Esophagus squamous epithelium (tissue), 4 donors: ENCODE measurements around the gene MATN1.

ENCODE experiments used
- POLR2A ChIP-seq, 4 donors: fragments of 450-650 bp; IDR thresholded peaks; one replicate each; pipeline ENCODE4 v1.6.1; 2017; ENCODE audit warnings: antibody characterized with exemption in 4 of 4, mild to moderate bottlenecking in 4 of 4, moderate library complexity in 3 of 4
- TF ChIP-seq, protein P1 (sequence below), 6 experiments: fragments of 450-650 bp in 4 of 6; fragments of 200-600 bp in 2 of 6; sonication (generic) in 2 of 6; IDR thresholded peaks; one replicate each; pipeline ENCODE4 v1.5.1; 2016 to 2019; ENCODE audit warnings: antibody characterized with exemption in 6 of 6, mild to moderate bottlenecking in 4 of 6, moderate library complexity in 4 of 6

DNA sequence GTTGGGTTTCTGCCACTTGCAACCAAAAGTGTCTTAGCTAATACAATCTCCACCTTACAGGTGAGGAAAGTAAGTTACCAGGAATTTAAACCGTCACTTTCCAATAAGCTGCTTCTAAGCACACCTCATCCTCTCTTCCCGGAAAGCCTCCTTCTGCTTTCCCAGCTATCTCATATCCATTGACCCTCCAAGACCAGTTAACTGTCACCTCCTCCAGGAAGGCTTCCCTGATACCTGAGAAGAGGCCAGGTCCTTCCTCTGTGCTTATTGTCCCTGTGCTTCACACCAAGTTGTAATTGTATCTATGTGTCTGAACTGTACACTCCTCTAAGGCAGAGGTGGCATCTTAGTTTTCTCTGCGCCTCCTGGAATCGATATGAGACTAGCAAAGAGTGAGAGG, 11.2 kb upstream of the MATN1 start:
- TF ChIP-seq, protein P1, sequence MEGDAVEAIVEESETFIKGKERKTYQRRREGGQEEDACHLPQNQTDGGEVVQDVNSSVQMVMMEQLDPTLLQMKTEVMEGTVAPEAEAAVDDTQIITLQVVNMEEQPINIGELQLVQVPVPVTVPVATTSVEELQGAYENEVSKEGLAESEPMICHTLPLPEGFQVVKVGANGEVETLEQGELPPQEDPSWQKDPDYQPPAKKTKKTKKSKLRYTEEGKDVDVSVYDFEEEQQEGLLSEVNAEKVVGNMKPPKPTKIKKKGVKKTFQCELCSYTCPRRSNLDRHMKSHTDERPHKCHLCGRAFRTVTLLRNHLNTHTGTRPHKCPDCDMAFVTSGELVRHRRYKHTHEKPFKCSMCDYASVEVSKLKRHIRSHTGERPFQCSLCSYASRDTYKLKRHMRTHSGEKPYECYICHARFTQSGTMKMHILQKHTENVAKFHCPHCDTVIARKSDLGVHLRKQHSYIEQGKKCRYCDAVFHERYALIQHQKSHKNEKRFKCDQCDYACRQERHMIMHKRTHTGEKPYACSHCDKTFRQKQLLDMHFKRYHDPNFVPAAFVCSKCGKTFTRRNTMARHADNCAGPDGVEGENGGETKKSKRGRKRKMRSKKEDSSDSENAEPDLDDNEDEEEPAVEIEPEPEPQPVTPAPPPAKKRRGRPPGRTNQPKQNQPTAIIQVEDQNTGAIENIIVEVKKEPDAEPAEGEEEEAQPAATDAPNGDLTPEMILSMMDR (IDR thresholded peaks at IDR 0.05): no peak
- TF ChIP-seq POLR2A (IDR thresholded peaks at IDR 0.05): no peak
